Neural crest cell (in vitro differentiated cells): Measurements from ENCODE around the gene HK3. TPM values are rescaled to one million over a fixed set of nuclear protein-coding genes. Genes with fewer than 3 reads are reported as not detected.

ENCODE experiments used
- DNase-seq: peaks from one replicate; pipeline ENCODE4 v3.0.0; 2021; ENCODE audit warnings: low read depth, mixed read lengths, low spot score
- H3K27ac Mint-ChIP-seq: one replicate; pipeline ENCODE4 v1.8.0; 2021; ENCODE audit warnings: mild to moderate bottlenecking, mixed read lengths; ENCODE audit not compliant: unreplicated experiment
- H3K27me3 Mint-ChIP-seq: 2 replicates; pipeline ENCODE4 v1.8.0; 2021; ENCODE audit warnings: low read depth, mild to moderate bottlenecking, mixed read lengths
- H3K36me3 Mint-ChIP-seq: 2 replicates; pipeline ENCODE4 v1.8.0; 2021; ENCODE audit warnings: low read depth, mild to moderate bottlenecking, mixed read lengths
- H3K4me1 Mint-ChIP-seq: 2 replicates; pipeline ENCODE4 v1.8.0; 2021; ENCODE audit warnings: mixed read lengths
- H3K4me3 Mint-ChIP-seq: one replicate; pipeline ENCODE4 v1.8.0; 2021; ENCODE audit warnings: mild to moderate bottlenecking, mixed read lengths
- H3K9me3 Mint-ChIP-seq: 2 replicates; pipeline ENCODE4 v1.8.0; 2021; ENCODE audit warnings: mixed read lengths
- total RNA-seq: library from RNA; stranded (reverse); gene quantifications from 2 replicates; pipeline ENCODE4 v1.2.1, GENCODE V29; 2021
- TF ChIP-seq, protein P1 (sequence below): fragments of 200-600 bp; sonication (generic); conservative IDR thresholded peaks from 2 replicates; pipeline ENCODE4 v1.5.0; 2021; ENCODE audit warnings: antibody characterized with exemption, mild to moderate bottlenecking

The HK3 gene
- total RNA-seq, 1 donor from 2014 or later: not detected

DNA sequence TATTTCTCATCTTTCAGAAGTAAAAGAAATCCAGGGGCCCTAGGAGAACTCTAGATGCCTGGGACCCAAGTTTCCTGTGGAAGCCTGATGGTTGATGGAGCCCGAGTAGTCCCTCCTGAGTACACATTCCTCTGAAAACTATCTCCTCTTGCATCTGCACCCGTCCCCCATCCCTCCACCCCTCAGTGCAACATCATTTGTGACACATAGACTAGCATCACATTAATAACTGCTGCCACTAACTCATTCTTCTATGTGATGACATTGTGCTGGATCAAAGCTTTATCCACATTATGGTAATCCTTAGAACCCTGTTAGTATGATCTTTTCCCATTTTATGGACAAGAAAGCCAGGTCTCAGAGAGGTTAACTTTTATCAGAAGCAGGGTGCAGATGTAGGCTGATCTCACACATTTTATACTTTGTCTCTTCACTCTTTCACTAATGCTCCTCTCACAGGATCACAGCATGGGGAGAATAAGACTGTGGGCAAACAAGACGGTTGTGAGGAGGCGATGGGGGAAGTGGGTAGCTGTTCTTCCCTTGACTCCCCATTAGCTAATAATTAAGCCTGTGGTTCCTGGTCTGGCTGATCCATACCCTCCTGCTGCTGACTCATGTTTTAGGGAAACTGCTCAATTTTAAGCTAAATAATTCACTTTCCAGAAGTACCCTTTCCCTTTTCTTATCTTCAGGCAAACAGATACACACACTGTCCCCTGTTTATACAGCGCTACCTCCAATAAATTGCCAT is 3.9 kb upstream of the HK3 start:
- TF ChIP-seq, protein P1, sequence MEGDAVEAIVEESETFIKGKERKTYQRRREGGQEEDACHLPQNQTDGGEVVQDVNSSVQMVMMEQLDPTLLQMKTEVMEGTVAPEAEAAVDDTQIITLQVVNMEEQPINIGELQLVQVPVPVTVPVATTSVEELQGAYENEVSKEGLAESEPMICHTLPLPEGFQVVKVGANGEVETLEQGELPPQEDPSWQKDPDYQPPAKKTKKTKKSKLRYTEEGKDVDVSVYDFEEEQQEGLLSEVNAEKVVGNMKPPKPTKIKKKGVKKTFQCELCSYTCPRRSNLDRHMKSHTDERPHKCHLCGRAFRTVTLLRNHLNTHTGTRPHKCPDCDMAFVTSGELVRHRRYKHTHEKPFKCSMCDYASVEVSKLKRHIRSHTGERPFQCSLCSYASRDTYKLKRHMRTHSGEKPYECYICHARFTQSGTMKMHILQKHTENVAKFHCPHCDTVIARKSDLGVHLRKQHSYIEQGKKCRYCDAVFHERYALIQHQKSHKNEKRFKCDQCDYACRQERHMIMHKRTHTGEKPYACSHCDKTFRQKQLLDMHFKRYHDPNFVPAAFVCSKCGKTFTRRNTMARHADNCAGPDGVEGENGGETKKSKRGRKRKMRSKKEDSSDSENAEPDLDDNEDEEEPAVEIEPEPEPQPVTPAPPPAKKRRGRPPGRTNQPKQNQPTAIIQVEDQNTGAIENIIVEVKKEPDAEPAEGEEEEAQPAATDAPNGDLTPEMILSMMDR: no peak
- Mint-ChIP-seq H3K27me3 (no peaks in the 10 kb centered on the region), H3K27ac (no peak overlapping the region), H3K4me1 (peaks cover 4% of the 10 kb centered on the region), H3K4me3 (no peak overlapping the region), H3K9me3 (no peaks in the 10 kb centered on the region), H3K36me3 (peaks cover 19% of the 10 kb centered on the region)
- DNase-seq: no peak

DNA sequence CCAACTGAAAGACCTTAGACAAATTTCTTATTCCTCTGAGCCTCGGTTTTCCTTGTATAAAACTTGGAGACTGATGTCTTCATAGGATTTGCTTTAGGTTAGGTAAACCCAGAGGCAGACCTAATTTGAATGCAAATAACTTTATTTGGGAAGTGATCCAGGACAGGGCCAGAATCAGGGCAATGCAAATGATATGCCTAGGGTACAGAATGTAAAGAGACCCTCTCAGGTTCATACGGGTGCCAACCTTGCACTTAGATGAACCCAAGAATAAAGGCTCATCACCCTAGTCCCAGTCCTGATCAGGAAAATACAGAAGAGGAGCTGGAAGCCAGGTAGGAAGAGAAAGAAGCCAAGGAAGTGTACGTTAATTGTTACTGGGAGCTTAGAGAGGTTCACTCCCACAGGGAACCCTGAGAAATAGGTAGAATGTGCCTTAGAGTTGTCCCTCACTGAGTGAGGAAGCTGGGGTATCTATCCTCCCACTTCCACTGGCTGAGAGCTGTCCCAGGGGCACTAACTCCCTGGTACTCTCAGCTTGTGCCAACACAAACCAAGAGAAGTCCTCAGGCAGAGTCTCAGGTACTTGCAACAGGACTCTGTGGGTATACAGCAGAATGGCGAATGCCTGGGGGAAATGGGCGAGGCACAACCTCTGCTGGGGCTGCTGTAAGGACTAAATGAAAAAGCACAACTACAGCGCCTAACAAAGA is 3.1 kb upstream of the HK3 start:
- no peaks in the 10 kb centered on the region for H3K9me3 Mint-ChIP-seq
- H3K27me3 Mint-ChIP-seq: peaks cover 6% of the 10 kb centered on the region
- H3K27ac Mint-ChIP-seq: no peak overlapping the region
- DNase-seq: no peak
- TF ChIP-seq, protein P1: no peak
- H3K4me3 Mint-ChIP-seq: no peak overlapping the region
- peaks cover 19% of the 10 kb centered on the region for H3K36me3 Mint-ChIP-seq
- peaks cover 4% of the 10 kb centered on the region for H3K4me1 Mint-ChIP-seq

DNA sequence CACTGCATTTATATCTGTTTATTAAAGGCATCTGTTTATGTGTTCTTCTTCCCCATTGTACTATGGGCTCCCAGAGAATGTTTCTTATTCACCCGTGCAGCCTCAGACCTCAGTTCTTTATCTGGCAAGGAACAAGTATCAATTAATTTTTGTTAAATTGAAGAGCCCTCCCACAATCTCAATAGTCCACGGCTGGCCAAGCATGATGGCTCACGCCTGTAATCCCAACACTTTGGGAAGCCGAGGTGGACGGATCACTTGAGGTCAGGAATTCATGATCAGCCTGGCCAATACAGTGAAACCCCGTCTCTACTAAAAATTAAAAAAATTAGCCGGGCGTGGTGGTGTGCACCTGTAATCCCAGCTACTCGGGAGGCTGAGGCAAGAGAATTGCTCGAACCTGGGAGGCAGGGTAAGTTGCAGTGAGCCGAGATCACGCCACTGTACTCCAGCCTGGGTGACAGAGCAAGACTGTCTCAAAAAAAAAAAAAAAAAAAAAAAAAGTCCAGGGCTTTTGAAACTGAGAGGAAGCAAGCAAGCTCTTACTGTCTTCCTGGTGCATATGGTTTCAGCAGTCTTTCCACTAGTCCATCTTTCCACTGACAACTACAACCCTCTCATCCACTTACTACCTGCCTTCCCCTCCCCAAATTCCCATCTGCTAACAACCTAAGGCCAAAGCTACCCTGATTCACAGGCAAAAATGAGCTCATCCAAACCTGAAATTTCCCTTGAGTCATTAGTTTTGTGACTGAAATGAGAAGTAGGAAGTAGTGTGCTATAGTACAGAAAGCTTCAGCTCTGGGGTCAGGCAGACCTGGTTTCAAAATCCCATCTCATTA is 2.3 kb upstream of the HK3 start:
- Mint-ChIP-seq H3K4me3 (no peak overlapping the region), H3K9me3 (no peaks in the 10 kb centered on the region), H3K27me3 (peaks cover 6% of the 10 kb centered on the region), H3K4me1 (peaks cover 4% of the 10 kb centered on the region), H3K36me3 (peaks cover 19% of the 10 kb centered on the region), H3K27ac (peak overlapping the region; percentile 46)
- TF ChIP-seq, protein P1: no peak
- DNase-seq: no peak

- no peak overlapping the region for H3K27ac Mint-ChIP-seq
- peaks cover 4% of the 10 kb centered on the region for H3K4me1 Mint-ChIP-seq
- no peak for DNase-seq
- no peaks in the 10 kb centered on the region for H3K9me3 Mint-ChIP-seq
- H3K27me3 Mint-ChIP-seq: peaks cover 6% of the 10 kb centered on the region
- no peak overlapping the region for H3K4me3 Mint-ChIP-seq
- TF ChIP-seq, protein P1: no peak
- peaks cover 19% of the 10 kb centered on the region for H3K36me3 Mint-ChIP-seq
These were observed 1.6 kb upstream of the HK3 start for GRCh38 chr5:176900780-176901204.

- DNase-seq: no peak
- H3K36me3 Mint-ChIP-seq: peaks cover 17% of the 10 kb centered on the region
- no peak overlapping the region for H3K27ac Mint-ChIP-seq
- TF ChIP-seq, protein P1: no peak
- H3K4me1 Mint-ChIP-seq: peaks cover 4% of the 10 kb centered on the region
- peaks cover 6% of the 10 kb centered on the region for H3K27me3 Mint-ChIP-seq
- no peaks in the 10 kb centered on the region for H3K9me3 Mint-ChIP-seq
- no peak overlapping the region for H3K4me3 Mint-ChIP-seq
These were observed 1.0 kb upstream of the HK3 start for GRCh38 chr5:176899946-176900779.
